HAP-1 (cell line): Measurements from ENCODE around the gene MAPK1.

Experiments
- DNase-seq, 2 experiments: peaks; one replicate each; pipeline ENCODE4 v3.0.0-alpha.2; 2016 to 2020; ENCODE audit warnings: low spot score in 2 of 2
- H3K27me3 ChIP-seq: fragments of 250-450 bp; sonication (Bioruptor Pico); 2 replicates; pipeline ENCODE4 v1.5.1; 2020; ENCODE audit warnings: low read depth, mild to moderate bottlenecking, moderate library complexity
- H3K36me3 ChIP-seq: fragments of 250-450 bp; sonication (Bioruptor Pico); replicated peaks from 2 replicates; pipeline ENCODE4 v1.5.1; 2020; ENCODE audit warnings: mild to moderate bottlenecking
- H3K4me1 ChIP-seq: fragments of 250-450 bp; sonication (Bioruptor Pico); 2 replicates; pipeline ENCODE4 v1.5.1; 2020; ENCODE audit warnings: mild to moderate bottlenecking
- H3K4me3 ChIP-seq: fragments of 250-450 bp; sonication (Bioruptor Pico); 2 replicates; pipeline ENCODE4 v1.5.1; 2020; ENCODE audit warnings: mild to moderate bottlenecking, moderate library complexity
- H3K9me3 ChIP-seq: fragments of 250-450 bp; sonication (Bioruptor Pico); 2 replicates; pipeline ENCODE4 v1.5.1; 2020; ENCODE audit warnings: mild to moderate bottlenecking, moderate library complexity
- in situ Hi-C: fragments of 300-500 bp; cut with MboI; formaldehyde crosslinking; loops from 3 replicates; pipeline ENCODE4 v1.14.3; 2020; ENCODE audit warnings: low sequenced_read_pairs, inconsistent platforms, mixed read lengths

The MAPK1 gene

GRCh38 chr22:21713428-21714058, 153.9 kb downstream of the MAPK1 start:
- no peaks in the 10 kb centered on the region for H3K27me3 ChIP-seq
- no peaks in the 10 kb centered on the region for H3K4me1 ChIP-seq
- H3K9me3 ChIP-seq, result no peaks in the 10 kb centered on the region
- H3K36me3 ChIP-seq, result no peaks in the 10 kb centered on the region
- in situ Hi-C loops, result loop anchor here (10.0 kb wide), 1 partner anchor 221 kb away; no protein-coding TSS in a partner anchor
- H3K4me3 ChIP-seq, result no peak overlapping the region
- DNase-seq, result no peak

- in situ Hi-C loops, result loop anchor here (10.0 kb wide), 1 partner anchor 222 kb away; no protein-coding TSS in a partner anchor
- peak; percentile 68 to 77 for DNase-seq
- Histone ChIP-seq H3K27me3 (no peaks in the 10 kb centered on the region), H3K36me3 (no peaks in the 10 kb centered on the region), H3K4me1 (no peaks in the 10 kb centered on the region), H3K4me3 (no peak overlapping the region), H3K9me3 (no peaks in the 10 kb centered on the region)
These were observed 154.6 kb downstream of the MAPK1 start for GRCh38 chr22:21712751-21713427.

- Histone ChIP-seq H3K9me3 (no peaks in the 10 kb centered on the region), H3K27me3 (no peaks in the 10 kb centered on the region), H3K4me1 (no peaks in the 10 kb centered on the region), H3K36me3 (no peaks in the 10 kb centered on the region), H3K4me3 (no peak overlapping the region)
- in situ Hi-C loops, result loop anchor here (10.0 kb wide), 1 partner anchor 223 kb away; no protein-coding TSS in a partner anchor
- no peak for DNase-seq
These were observed 155.6 kb downstream of the MAPK1 start for GRCh38 chr22:21711851-21712250.

GRCh38 chr22:21710156-21710555, 157.3 kb downstream of the MAPK1 start:
- Histone ChIP-seq H3K36me3 (no peaks in the 10 kb centered on the region), H3K4me3 (no peak overlapping the region), H3K27me3 (no peaks in the 10 kb centered on the region), H3K9me3 (no peaks in the 10 kb centered on the region), H3K4me1 (no peaks in the 10 kb centered on the region)
- no peak for DNase-seq
- in situ Hi-C loops, result loop anchor here (10.0 kb wide), 1 partner anchor 225 kb away; no protein-coding TSS in a partner anchor

GRCh38 chr22:21709688-21710087, 157.8 kb downstream of the MAPK1 start:
- Histone ChIP-seq H3K27me3 (no peaks in the 10 kb centered on the region), H3K36me3 (no peaks in the 10 kb centered on the region), H3K4me3 (no peak overlapping the region), H3K4me1 (no peaks in the 10 kb centered on the region), H3K9me3 (no peaks in the 10 kb centered on the region)
- DNase-seq, result no peak
- in situ Hi-C loops, result loop anchor here (10.0 kb wide), 2 partner anchors 55 to 225 kb away; no protein-coding TSS in a partner anchor

- Histone ChIP-seq H3K9me3 (no peaks in the 10 kb centered on the region), H3K4me1 (no peaks in the 10 kb centered on the region), H3K36me3 (no peaks in the 10 kb centered on the region), H3K4me3 (no peak overlapping the region), H3K27me3 (no peaks in the 10 kb centered on the region)
- in situ Hi-C loops, result loop anchor here (10.0 kb wide), 1 partner anchor 56 kb away; no protein-coding TSS in a partner anchor
- DNase-seq, result no peak
These were observed 158.5 kb downstream of the MAPK1 start for GRCh38 chr22:21708960-21709359.

- H3K4me3 ChIP-seq, result no peak overlapping the region
- H3K4me1 ChIP-seq, result no peaks in the 10 kb centered on the region
- no peaks in the 10 kb centered on the region for H3K36me3 ChIP-seq
- no peaks in the 10 kb centered on the region for H3K9me3 ChIP-seq
- in situ Hi-C loops, result loop anchor here (10.0 kb wide), 1 partner anchor 57 kb away; no protein-coding TSS in a partner anchor
- H3K27me3 ChIP-seq, result no peaks in the 10 kb centered on the region
- no peak for DNase-seq
These were observed 159.8 kb downstream of the MAPK1 start for GRCh38 chr22:21707677-21708076.
